Measurements from ENCODE around the gene ENG.

ENG gene

DNA sequence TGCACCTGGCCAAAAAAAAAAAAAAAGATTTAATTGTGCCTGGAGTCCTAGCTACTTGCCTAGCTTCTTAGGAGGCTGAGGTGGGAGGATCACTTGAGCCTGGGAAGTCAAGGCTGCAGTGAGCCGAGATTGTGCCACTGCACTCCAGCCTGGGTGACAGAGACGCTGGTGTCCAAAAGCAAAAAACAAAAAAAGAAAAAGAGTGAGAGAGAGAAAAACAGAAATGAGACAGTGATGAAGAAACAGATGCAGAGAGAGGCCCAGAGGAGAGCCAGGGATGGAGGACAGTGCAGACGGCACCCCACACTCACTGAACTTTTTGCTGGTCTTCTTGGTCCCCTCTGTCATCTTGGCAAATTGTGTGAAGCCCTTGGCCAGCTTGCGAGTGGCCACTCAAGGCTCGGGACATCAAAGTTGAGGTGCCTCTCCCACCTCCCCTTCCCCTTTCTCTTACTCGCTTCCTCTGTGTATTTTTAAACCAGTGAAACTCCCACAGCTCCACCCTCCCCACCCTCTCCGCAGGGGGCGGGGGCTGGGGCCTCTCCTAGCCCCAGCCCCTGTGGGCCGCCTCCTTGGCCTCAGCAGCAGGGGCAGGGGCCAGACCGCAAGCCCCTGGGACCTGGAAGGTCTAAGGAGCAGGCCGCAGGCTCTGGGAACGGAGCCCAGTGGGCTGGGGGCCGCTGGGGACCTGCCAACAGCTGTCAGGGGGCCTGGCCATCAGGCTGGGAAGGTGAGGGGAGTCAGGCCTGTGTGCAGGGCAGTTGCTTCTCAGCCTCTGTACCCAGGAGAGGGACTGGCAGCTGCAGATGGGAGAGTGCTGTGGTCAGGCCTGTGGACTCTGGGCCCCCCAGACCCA is 76.0 kb downstream of the ENG start, which contains the start of gene SH2D3C:
Gene SH2D3C, minus strand, starts transcription at position 387 of the 856 bp plus-strand sequence. Its CDS starts 39 bp downstream, at position 348.
- TF ChIP-seq, protein P1, sequence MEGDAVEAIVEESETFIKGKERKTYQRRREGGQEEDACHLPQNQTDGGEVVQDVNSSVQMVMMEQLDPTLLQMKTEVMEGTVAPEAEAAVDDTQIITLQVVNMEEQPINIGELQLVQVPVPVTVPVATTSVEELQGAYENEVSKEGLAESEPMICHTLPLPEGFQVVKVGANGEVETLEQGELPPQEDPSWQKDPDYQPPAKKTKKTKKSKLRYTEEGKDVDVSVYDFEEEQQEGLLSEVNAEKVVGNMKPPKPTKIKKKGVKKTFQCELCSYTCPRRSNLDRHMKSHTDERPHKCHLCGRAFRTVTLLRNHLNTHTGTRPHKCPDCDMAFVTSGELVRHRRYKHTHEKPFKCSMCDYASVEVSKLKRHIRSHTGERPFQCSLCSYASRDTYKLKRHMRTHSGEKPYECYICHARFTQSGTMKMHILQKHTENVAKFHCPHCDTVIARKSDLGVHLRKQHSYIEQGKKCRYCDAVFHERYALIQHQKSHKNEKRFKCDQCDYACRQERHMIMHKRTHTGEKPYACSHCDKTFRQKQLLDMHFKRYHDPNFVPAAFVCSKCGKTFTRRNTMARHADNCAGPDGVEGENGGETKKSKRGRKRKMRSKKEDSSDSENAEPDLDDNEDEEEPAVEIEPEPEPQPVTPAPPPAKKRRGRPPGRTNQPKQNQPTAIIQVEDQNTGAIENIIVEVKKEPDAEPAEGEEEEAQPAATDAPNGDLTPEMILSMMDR (IDR thresholded peaks at IDR 0.05; ENCODE audit: extremely low read depth, insufficient read depth, missing control alignments): no peak
- in situ Hi-C loops (cut with MboI; ENCODE audit: low pct_unique_long_range_greater_than_20kb, low sequenced_read_pairs, unreplicated experiment): no loop called here
- DNase-seq (ENCODE audit: low spot score): no peak

DNA sequence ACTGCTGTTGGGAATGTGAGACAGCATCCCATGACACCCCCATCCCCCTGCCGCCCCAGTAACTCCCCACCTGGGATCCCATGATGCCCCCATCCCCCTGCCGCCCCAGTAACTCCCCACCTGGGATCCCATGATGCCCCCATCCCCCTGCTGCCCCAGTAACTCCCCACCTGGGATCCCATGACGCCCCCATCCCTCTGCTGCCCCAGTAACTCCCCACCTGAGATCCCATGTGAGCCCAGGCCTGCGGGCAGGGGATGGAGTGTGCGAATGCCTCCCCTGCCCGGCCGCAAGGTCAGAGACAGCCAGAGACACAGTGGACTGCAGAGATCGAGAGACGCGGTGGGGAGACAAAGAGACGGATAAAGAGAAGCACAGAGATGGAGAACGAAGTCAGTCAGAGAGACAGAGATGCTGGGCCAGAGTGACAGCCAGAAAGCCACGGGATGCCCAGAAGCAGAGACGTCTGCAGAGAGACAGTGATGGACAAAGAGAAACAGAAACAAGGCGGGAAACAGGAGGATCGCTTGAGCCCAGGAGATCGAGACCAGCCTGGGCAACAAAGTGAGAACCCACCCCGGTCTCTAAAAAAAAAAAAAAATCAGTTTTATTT is 77.0 kb downstream of the ENG start:
- in situ Hi-C loops (cut with MboI; ENCODE audit: low pct_unique_long_range_greater_than_20kb, low sequenced_read_pairs, unreplicated experiment): no loop called here
- TF ChIP-seq, protein P1 (IDR thresholded peaks at IDR 0.05; ENCODE audit: extremely low read depth, insufficient read depth, missing control alignments): no peak
- no peak for DNase-seq (ENCODE audit: low spot score)

DNA sequence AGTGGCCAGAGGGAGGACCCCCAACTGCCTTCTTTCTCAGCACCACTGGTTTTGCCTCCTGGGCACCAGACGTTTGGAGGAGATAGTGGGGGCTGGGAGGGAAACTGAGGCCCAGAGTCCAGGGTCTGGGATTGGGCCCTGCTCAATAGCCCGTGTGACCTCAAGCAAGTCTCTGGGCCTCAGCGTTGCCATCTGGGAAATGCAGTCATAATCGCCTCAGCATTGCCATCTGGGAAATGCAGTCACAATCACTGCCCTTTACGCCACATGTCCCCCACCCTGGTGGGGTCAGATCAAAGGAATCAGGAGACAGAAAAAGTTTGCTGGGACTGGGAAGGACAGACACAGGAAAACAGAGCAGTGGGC is 77.6 kb downstream of the ENG start:
- in situ Hi-C loops (cut with MboI; ENCODE audit: low pct_unique_long_range_greater_than_20kb, low sequenced_read_pairs, unreplicated experiment): no loop called here
- no peak for DNase-seq (ENCODE audit: low spot score)
- TF ChIP-seq, protein P1 (IDR thresholded peaks at IDR 0.05; ENCODE audit: extremely low read depth, insufficient read depth, missing control alignments): no peak

DNA sequence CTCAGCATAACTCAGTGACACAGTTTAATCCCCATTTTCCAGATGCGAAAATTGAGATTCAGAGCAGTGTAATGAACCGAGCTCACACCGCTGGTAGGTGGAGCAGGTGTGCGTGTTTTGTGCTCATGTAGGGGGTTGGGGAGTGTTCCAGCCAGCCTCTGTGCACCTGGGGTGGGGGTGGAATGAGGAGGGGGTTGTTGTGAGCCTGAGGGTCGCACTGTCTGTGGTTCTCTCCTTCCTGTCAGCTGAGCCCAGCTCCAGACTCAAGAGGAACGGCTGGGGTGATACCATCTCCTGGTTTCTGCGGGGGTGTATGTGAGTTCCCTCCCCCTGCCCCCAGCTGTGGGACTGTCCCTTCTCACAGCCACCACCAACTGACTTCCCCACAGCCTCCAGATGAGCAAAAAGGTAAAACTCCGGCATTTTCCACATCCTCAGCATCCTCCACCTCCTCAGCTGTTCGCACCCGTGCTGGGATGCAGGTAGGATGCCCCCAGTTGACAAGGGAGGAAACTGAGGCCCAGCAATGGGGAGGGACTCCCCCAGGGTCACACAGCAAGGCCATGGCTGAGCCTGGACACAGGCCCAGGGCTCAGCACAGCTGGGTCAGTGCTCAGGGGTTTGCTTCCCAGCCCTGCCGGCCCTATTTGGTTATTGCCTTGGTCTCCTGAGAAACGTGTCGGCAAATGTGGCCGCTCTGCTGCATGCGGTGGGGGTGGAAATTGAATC is 78.1 kb downstream of the ENG start:
- in situ Hi-C loops (cut with MboI; ENCODE audit: low pct_unique_long_range_greater_than_20kb, low sequenced_read_pairs, unreplicated experiment): no loop called here
- peak; percentile 82 for DNase-seq (ENCODE audit: low spot score)
- TF ChIP-seq, protein P1 (IDR thresholded peaks at IDR 0.05; ENCODE audit: extremely low read depth, insufficient read depth, missing control alignments): no peak

DNA sequence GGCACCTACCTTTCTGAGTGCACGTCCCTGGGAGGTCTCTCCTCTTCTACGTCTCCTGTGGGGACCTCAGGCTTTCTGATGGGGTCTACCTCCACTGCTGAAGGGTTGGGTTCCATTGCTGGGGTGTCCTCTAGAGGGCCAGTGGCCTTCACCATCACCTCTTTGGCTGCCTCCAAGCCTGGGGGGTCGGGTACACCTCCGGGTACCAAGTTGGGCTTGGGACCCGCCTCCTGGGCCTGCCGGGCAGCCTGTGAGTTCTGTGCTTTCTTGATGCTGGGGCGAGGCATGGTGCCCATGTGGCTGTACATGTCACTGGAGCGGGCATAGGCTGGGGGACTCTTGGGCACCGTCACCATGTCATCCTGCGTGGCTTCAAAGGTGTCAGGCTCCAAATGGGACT is 80.5 kb downstream of the ENG start:
- TF ChIP-seq, protein P1 (IDR thresholded peaks at IDR 0.05; ENCODE audit: extremely low read depth, insufficient read depth, missing control alignments): no peak
- DNase-seq (ENCODE audit: low spot score): no peak
- in situ Hi-C loops (cut with MboI; ENCODE audit: low pct_unique_long_range_greater_than_20kb, low sequenced_read_pairs, unreplicated experiment): no loop called here

DNA sequence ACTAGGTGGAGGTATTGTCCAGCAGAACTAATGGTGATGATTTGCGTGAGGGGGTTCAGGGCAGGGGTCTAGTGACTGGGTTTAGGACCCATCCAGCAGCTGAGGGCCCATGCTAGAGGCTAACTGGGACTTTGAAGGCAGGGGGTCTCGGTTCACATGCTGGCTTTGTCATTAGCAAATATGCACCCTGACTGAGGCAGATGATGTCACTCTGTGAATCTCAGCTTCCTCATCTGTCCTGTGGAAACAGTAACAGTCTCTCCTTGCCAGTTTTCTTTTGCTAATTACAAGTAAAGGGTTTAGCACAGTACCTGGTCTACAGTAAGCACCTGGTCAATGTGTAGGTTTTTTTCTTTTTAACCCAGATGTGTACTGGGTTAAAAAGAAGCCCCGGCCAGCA is 81.2 kb downstream of the ENG start:
- DNase-seq (ENCODE audit: low spot score): no peak
- in situ Hi-C loops (cut with MboI; ENCODE audit: low pct_unique_long_range_greater_than_20kb, low sequenced_read_pairs, unreplicated experiment): no loop called here
- TF ChIP-seq, protein P1 (IDR thresholded peaks at IDR 0.05; ENCODE audit: extremely low read depth, insufficient read depth, missing control alignments): no peak

Measured in GM13977 (cell line).